ENCODE results near the gene EFCAB5.
"Not testable (repeated sequence)": the region's sequence is repeated elsewhere in the genome, so short reads cannot be mapped to it uniquely, and the experiment has no call there.

The EFCAB5 gene

DNA sequence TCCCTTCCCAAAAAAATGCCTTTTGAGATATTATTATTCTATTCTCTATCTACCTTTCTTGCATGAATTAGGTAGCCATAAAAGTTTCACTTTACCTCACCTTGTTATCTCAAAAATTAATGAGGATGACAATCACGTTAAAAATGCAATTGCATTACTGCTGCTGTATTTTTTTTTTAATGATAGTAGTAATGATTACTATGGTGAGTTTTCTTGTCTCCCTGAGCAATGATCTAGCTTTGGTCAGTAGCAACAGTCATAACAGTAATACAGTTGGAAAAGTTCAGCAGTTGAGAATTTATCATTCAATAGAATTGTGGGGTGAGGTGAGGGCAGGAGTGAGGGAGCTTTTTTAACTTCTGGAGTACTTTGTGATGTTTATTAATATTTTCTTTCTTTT lies at the start of gene EFCAB5:
Gene EFCAB5, plus strand, starts transcription at position 301 of the 400 bp plus-strand sequence. CDS start 163 bp downstream, outside the sequence.
- DNase-seq (ENCODE audit: low spot score), result no peak

- no peak for DNase-seq (ENCODE audit: low spot score)
Measured at GRCh38 chr17:29892201-29892600, 49.2 kb upstream of the EFCAB5 start.

GRCh38 chr17:29897136-29897535 lies 44.3 kb upstream of the EFCAB5 start:
- DNase-seq (ENCODE audit: low spot score), result not testable (repeated sequence)

DNA sequence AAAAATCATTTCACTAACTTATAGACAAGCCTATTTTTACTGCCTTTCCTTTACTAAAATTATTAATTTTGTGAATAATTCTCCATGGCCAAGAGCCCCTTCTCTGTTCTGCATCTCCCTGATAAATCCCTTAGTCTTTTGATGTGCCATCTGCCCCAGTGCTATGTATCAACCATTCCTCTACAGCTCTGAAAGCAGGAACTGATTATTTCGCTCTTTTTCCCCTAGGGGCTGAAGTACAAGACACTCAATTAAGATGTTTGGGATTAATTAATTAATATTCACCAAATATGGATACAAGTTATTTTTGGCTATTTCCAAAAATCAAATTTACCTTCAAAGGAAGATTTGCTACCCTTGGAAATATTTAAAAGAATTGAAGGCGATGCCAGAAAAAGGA lies 38.0 kb upstream of the EFCAB5 start:
- no peak for DNase-seq (ENCODE audit: low spot score)

- DNase-seq (ENCODE audit: low spot score), result no peak
Measured at GRCh38 chr17:29905086-29905878, 36.2 kb upstream of the EFCAB5 start.

DNA sequence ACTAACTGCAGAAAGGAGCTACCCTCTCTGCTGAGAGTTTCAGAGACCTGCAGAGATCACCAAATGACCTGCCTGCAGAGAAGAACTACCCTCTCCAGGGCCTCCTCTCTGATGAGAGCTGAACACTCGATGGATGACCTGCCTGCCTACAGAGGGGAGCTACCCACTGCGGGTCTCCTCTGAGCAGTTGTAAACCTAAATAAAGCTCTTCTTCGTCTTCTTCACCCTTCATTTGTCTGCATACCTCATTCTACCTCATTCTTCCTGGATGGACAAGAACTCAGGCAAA lies 35.6 kb upstream of the EFCAB5 start:
- no peak for DNase-seq (ENCODE audit: low spot score)

- no peak for DNase-seq (ENCODE audit: low spot score)
Measured at GRCh38 chr17:29906969-29907368, 34.5 kb upstream of the EFCAB5 start.

DNA sequence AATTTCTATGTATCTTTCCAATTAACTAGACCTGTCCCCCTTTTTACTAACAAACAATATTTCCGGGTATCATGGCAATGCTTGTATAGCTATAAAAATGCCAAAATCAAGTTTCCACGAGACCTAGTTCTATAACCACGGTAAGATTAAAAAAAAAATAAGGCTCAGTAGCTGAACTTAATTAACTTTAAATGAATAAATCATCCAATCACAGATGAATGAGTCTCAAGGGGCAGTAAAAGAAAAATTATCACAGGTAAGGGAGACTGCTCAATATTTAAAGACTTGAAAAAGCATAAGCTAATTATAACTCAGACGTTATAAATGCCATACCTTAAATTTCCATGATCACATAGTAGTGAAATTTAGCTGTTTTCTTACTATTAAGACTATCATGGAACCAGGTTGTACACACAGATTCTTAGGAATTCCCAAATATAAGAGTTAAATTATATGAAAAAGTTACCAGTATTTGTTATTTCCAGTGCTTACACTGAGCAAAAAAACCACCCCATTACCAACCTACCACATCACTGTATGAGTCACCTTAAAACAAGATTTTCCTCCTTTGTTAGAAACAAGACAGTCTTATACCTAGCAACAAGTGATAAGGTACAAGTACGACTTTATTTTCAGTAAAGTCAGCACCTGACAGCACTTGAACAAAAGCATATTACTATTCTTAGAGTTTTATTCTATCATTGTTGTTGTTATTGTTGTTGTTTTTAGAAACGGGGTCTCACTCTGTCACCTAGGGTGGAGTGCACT lies 32.0 kb upstream of the EFCAB5 start:
- no peak for DNase-seq (ENCODE audit: low spot score)

- DNase-seq (ENCODE audit: low spot score), result no peak
Measured at GRCh38 chr17:29911641-29912177, 29.7 kb upstream of the EFCAB5 start.

- DNase-seq (ENCODE audit: low spot score), result peak; percentile 82
Measured at GRCh38 chr17:29914819-29915537, 26.5 kb upstream of the EFCAB5 start.

- no peak for DNase-seq (ENCODE audit: low spot score)
Measured at GRCh38 chr17:29918016-29918415, 23.4 kb upstream of the EFCAB5 start.

GRCh38 chr17:29918922-29919856 lies 22.2 kb upstream of the EFCAB5 start:
- no peak for DNase-seq (ENCODE audit: low spot score)

DNA sequence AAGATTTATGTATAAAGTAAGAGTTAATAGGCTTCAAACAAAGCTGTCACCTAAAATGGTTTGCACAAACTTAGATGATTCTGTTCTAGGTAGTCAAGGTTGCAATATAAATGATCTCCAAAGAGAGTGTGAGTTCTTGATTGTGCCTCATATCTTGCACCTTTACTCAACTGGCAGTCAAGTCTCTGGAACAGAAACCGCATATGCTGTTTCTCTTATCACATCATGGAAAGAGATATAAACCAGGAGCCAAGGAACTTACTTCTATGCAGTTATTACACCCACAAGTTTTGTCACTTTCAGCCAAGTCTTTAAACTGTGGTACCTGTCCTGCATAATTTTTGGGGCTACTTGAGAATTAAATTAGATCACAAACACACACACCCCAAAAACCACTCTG lies 16.6 kb upstream of the EFCAB5 start:
- no peak for DNase-seq (ENCODE audit: low spot score)

GRCh38 chr17:29927546-29927945 lies 13.9 kb upstream of the EFCAB5 start:
- peak; percentile 38 for DNase-seq (ENCODE audit: low spot score)

DNA sequence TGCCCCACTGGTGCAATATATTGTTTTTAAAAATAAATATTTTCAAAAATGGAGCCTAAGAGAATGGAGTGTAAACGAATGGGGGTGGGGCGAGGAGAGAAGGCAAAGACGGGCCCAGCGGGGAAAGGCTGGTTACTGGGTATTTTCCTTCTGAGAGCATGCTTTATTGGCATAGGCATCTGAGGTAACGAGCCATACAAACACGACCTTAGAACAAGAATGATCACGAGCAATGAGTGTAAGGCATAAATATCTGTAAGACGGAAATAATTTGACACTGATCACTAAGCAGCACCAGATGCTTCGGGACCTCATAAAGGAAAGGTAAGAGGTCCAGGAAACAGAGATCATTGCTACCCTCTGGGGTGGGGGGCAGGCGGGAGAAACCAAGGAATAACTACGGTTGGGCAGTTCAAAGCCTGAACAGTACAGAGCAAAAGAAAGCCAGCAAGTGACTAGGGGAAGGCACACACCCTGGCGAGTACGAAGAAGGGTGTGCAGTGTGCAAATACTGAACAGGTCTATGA lies 12.4 kb upstream of the EFCAB5 start:
- DNase-seq (ENCODE audit: low spot score), result peak; percentile 64

DNA sequence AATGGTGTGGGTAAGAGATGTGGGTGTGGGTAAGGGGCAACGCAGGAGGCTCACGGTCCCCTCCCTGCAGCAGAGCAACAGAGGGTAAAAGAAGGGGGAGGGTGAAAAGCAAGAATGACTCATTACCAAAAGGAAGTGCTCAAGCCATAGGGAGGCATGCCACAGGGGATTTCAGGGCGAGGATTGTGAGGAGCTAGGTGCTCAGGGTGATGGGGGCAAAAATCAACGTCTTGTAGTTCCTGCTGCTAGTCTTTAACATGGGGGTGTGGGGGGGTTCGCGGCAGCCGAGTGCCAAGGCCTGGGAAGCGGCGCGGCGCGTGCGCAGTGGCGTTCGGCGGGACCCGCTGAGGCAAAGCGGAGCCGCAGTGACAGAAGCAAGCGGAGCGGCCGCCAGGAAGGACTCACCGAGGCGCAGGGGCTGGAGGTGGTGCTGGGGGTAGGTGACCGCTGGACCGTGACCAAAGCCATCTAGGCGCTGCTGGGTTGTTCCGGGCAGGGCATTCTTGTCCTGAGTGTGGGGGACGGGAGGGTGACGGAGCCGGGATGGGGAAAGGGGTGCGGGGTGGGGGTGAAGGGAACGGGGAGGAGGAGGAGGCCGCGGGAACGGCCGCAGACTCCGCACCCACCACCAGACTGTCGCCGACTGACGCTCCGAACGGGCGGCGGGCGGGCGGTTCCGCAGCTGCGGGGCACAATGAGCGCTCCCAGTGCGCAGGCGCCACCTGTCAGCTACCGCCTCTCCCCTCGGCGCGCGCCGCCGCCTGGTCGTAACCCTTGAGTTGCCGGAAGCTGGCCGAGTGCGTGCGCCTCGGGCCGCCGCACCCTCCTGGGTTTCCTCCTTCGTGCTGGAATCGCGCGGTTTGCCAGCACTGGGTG lies 11.7 kb upstream of the EFCAB5 start, which contains the start of gene SSH2:
Gene SSH2, minus strand, starts transcription at position 696 of the 876 bp plus-strand sequence. Its CDS starts 228 bp downstream, at position 468.
- DNase-seq (ENCODE audit: low spot score), result peak; percentile 85

DNA sequence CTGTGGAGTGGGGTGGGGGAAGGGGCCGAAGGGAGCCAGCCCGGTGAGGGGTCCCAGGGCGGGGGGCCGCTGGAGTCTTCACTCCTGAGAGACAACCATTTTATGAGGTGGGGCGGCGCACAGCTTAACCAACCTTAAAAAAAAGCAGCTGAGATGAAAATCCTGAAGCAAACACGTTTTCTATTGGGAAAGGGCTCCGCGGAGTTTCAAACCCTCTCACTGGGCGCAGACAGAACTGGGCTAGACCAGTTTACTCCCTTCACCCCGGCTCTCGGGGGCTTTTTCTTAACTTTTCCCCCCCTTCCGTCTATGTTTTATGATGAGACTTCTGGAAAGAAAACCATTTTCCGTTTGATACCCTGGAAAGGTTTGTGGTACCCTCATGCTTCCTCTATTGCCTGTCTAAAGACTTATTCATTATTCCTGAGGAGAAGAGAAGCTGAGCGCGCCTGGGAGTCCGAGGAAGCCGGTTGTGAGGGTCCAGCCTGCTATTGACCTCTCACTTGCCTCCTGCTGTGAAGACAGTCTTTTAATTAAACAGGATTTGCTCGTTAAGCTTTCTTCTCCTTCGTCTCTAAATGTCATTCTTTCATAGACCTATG lies 10.9 kb upstream of the EFCAB5 start:
- peak; percentile 70 for DNase-seq (ENCODE audit: low spot score)

- peak; percentile 99 for DNase-seq (ENCODE audit: low spot score)
Measured at GRCh38 chr17:29931231-29931932, 10.1 kb upstream of the EFCAB5 start.

- DNase-seq (ENCODE audit: low spot score), result peak; percentile 77
Measured at GRCh38 chr17:29933379-29933778, 8.1 kb upstream of the EFCAB5 start.
